LNCAP (cell line): ENCODE data around the gene DLGAP1.

Source experiments
- TF ChIP-seq, protein P1 (sequence below): fragments of 450-650 bp; IDR thresholded peaks from 2 replicates; pipeline ENCODE4 v1.5.1; 2017; ENCODE audit warnings: mild to moderate bottlenecking

The DLGAP1 gene

DNA sequence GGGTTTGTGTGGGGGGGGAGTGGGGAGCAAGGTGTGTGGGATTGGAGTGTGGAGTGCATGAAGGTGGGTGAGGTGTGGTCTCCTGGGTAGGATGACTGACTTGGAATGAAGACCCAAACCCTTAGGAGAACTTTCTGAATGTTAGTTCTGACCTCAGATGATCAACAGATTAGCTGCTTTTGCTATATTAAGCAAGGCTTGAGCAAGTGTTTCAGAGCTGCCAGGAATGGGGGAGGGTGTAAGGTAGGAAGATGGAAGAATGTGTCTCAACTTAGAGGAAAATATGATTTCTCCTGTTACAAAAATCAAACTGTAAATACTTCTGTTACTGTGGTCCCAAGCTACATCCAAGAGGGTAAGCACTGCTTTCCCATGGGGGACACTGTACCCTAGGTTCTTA lies 731.6 kb downstream of the DLGAP1 start:
- TF ChIP-seq, protein P1, sequence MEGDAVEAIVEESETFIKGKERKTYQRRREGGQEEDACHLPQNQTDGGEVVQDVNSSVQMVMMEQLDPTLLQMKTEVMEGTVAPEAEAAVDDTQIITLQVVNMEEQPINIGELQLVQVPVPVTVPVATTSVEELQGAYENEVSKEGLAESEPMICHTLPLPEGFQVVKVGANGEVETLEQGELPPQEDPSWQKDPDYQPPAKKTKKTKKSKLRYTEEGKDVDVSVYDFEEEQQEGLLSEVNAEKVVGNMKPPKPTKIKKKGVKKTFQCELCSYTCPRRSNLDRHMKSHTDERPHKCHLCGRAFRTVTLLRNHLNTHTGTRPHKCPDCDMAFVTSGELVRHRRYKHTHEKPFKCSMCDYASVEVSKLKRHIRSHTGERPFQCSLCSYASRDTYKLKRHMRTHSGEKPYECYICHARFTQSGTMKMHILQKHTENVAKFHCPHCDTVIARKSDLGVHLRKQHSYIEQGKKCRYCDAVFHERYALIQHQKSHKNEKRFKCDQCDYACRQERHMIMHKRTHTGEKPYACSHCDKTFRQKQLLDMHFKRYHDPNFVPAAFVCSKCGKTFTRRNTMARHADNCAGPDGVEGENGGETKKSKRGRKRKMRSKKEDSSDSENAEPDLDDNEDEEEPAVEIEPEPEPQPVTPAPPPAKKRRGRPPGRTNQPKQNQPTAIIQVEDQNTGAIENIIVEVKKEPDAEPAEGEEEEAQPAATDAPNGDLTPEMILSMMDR = no peak

DNA sequence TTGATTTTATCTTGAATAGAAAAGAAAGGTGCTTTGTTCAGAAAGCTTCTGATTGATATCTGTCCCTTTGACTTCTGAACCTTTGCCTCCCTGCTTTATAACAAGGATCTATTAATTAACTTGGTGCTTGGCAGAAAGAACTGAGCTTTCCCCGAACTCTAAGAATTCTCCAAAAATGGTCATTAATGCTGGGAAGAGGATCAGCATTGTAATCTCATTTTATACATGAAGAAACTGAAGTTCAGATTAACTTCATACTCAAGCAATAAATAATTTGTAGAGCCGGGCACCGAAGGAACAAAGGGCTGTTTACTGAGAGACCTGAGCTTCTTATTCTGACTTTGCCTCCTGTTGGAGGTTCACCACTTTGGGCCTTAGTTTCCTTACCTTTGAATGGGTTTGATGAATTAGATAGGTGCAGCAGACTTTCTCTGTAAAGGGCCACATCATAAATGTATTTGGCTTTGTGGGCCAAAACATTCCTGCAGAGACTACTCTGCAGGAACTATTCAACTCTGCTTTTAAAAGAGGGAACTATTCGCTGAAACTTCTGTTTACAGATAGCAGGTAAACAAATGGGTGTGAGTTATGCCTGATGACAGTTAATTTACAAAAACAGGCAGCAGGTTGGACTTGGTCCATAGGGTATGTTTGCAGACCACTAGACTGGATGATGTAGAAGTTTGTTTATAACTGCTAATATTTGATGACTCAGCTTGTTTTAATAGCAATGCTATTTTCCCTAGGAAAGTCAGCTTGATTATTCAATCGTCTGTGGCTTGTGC lies 732.3 kb downstream of the DLGAP1 start:
- TF ChIP-seq, protein P1 = no peak

DNA sequence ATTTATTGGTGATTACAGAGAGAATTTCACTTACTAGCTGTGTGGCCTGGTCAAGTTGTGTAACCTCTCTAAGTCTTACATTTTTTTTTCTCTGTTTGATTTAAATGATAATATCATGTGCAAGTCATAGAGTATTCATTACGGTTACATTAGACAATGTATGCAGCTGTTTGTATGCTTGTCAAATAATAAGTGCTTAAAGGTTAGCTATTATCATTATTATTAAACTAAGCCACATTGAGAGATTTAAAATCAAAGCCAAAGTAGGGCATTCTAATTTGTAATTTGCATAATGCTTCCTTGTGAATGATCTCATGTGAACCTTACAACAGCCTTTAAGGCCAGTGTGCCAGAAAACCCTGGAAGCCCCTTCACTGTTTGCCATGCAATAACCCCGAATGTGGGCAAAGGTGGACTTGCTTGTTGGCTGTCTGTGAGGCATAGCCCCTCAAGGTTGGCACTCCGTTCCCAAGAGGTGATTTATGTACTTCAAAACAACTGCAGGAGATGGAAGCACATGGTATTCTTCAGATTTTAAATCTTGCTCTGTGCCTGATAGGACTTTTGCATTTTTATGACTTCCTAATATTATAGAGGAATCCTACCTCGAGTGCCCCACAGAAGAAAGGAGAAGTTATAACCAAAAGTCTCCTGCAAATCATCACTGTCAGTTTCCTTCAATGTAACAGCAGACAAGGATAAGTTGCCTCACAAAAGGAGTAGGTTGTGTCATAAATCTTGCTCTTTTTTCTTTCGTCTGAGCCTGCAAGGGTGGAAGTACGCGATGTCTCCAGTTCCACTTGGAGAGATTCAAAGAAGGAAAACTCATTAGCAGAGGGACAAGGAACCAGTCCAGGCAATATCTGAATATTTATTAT lies 733.1 kb downstream of the DLGAP1 start:
- TF ChIP-seq, protein P1 = no peak

DNA sequence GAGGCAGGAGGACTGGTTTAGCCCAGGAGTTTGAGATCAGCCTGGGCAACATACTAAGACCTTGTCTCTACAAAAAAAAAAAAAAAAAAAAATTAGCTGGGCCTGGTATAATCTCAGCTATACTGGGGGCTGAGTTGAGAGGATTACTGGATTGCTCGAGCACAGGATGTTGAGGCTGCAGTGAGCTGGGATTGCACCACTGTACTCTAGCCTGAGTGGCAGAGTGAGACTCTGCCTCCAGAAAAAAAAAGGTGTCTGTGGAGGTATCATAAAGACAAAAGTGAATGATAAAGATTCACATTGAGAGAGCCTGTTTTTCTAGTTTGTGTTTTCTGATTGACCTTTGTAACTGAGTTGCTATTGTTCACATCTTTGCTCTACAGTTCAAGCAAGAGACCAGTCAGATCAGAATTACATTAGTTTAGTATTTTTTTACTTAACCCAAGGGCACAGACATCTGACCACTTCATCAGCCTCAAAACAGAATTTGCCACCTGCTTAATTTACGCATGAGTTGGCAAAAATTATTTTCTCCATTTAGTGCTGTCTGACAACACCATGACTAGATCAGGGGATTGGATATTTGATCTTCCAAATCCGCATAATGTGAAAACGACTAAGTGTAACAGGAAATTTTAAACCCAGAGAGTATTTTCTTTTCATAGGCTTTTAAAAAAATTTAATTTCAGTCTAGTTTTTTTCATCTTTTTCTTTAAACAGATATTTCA lies 734.1 kb downstream of the DLGAP1 start:
- TF ChIP-seq, protein P1 = no peak

GRCh38 chr18:3720159-3720558 lies 734.9 kb downstream of the DLGAP1 start:
- TF ChIP-seq, protein P1 = 0 out of 2 replicates have a peak, but pooled peaks have one; percentile 10

GRCh38 chr18:3717376-3718025 lies 737.6 kb downstream of the DLGAP1 start:
- TF ChIP-seq, protein P1 = no peak
